ENCODE measurements around the gene ARMC9. TPM values are rescaled to one million over a fixed set of nuclear protein-coding genes. Genes with fewer than 3 reads are reported as not detected.
A peak's percentile ranks its signal among the peaks of the same experiment; 100 is the strongest.

ARMC9 gene
- total RNA-seq, 6 donors from 2014 or later, result 26.7 to 145 (median 61.0) TPM

DNA sequence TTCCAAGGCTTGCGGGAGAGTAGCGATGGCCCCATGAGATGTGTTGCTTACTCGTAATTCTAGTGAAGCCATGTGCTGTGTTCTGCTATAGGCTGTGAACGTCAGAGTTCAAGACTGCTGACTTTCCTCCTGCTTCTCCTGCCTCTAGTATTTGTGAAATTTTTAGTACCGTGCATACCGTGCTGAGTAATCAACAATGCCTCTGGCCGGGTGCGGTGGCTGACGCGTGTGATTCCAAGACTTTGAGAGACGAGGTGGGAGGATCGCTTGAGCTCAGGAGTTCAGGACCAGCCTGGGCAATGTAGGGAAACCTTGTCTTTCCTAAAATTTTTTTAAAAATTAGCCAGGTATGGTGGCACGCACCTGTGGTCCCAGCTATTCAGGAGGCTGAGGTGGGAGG lies 137.2 kb downstream of the ARMC9 start:
- no peak for TF ChIP-seq POLR2A (IDR thresholded peaks at IDR 0.05)
- TF ChIP-seq POLR2AphosphoS5 (IDR thresholded peaks at IDR 0.05), result no peak
- no peak for TF ChIP-seq EP300 (IDR thresholded peaks at IDR 0.05)
- TF ChIP-seq CTCF (IDR thresholded peaks at IDR 0.05), result no peak
- ATAC-seq (ENCODE audit: low FRiP score in 2 of 2) (no peak), DNase-seq (no peak)
- no peak overlapping the region for H3K4me3 ChIP-seq
- no peaks in the 10 kb centered on the region for H3K4me1 ChIP-seq
- H3K36me3 ChIP-seq, result peaks cover 0 to 11% (median 10%) of the 10 kb centered on the region in 4 donors
- peak overlapping the region in 1 of 4 donors; percentile 8 for H3K27ac ChIP-seq
- H3K9me3 ChIP-seq, result no peaks in the 10 kb centered on the region
- no peaks in the 10 kb centered on the region for H3K27me3 ChIP-seq
- 88 to 97% methylated on average over 13 of the region's 13 CpGs for WGBS, 2 donors

GRCh38 chr2:231336236-231336635 lies 137.8 kb downstream of the ARMC9 start:
- no peak overlapping the region for H3K4me3 ChIP-seq
- 88 to 92% methylated on average over 11 of the region's 11 CpGs for WGBS, 2 donors
- TF ChIP-seq POLR2AphosphoS5 (IDR thresholded peaks at IDR 0.05) (no peak), POLR2A (IDR thresholded peaks at IDR 0.05) (no peak), CTCF (IDR thresholded peaks at IDR 0.05) (no peak), EP300 (IDR thresholded peaks at IDR 0.05) (no peak)

GRCh38 chr2:231336700-231337099 lies 138.3 kb downstream of the ARMC9 start:
- 91 to 96% methylated on average over 5 of the region's 5 CpGs for WGBS, 2 donors
- H3K9me3 ChIP-seq, result no peaks in the 10 kb centered on the region
- no peaks in the 10 kb centered on the region for H3K4me1 ChIP-seq
- ATAC-seq (ENCODE audit: low FRiP score in 2 of 2) (peak in 1 of 2 donors; percentile 59), DNase-seq (no peak)
- H3K4me3 ChIP-seq, result no peak overlapping the region
- no peak overlapping the region for H3K27ac ChIP-seq
- no peaks in the 10 kb centered on the region for H3K27me3 ChIP-seq
- TF ChIP-seq EP300 (IDR thresholded peaks at IDR 0.05) (no peak), POLR2A (IDR thresholded peaks at IDR 0.05) (no peak), POLR2AphosphoS5 (IDR thresholded peaks at IDR 0.05) (no peak), CTCF (IDR thresholded peaks at IDR 0.05) (no peak)
- H3K36me3 ChIP-seq, result peaks cover 0 to 10% (median 9%) of the 10 kb centered on the region in 4 donors

More at GRCh38 chr2:231336236-231336635, 137.8 kb downstream of the ARMC9 start:
- DNase-seq (no peak), ATAC-seq (ENCODE audit: low FRiP score in 2 of 2) (no peak)
- no peaks in the 10 kb centered on the region for H3K9me3 ChIP-seq
- no peaks in the 10 kb centered on the region for H3K4me1 ChIP-seq
- H3K36me3 ChIP-seq, result peaks cover 0 to 11% (median 10%) of the 10 kb centered on the region in 4 donors
- H3K27me3 ChIP-seq, result no peaks in the 10 kb centered on the region
- H3K27ac ChIP-seq, result no peak overlapping the region

DNA sequence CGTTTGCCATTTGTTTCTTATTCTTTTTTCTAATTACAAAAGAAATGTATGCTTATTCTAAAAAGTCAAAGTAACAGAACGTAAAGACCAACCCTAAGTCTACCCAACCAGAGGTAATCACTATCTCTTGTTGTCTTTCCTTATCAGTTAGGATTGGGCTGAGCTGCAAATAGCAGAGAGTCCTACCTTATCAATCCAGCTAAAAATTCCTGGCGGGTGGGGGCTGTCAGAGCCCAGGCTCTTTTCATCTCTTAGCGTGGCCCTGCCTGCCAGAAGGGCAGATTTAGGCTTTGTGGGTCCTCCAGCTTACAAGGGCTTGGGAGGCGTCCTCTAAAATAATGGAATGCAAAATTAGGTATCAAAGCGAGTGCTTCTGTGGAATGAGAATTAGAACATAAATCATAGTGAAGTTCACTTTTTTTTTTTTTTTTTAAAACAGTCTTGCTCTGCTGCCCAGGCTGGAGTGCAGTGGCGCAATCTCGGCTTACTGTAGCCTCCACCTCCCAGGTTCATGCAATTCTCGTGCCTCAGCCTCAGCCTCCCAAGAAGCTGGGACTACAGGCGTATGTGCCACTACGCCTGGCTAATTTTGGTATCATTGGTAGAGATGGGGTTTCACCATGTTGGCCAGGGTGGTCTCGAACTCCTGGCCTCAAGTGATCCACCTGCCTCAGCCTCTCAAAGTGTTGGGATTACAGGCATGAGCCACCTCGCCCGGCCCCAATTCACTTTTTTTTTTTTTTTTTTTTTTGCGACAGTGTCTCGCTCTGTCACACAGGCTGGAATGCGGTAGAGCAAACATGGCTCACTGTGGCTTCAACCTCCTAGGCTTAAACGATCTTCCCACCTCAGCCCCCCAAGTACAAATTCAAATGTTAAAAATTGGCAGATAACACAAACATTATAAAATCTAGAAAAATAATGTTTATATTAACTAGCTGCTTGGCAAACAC lies 139.7 kb downstream of the ARMC9 start:
- WGBS, 2 donors, result 86 to 90% methylated on average over 18 of the region's 18 CpGs
- Histone ChIP-seq H3K4me1 (no peaks in the 10 kb centered on the region), H3K36me3 (peaks cover 0 to 5% (median 2%) of the 10 kb centered on the region in 4 donors), H3K27me3 (no peaks in the 10 kb centered on the region), H3K9me3 (no peaks in the 10 kb centered on the region), H3K4me3 (no peak overlapping the region), H3K27ac (no peak overlapping the region)
- ATAC-seq (ENCODE audit: low FRiP score in 2 of 2) (no peak), DNase-seq (no peak)
- TF ChIP-seq POLR2A (IDR thresholded peaks at IDR 0.05), result no peak
- TF ChIP-seq CTCF (IDR thresholded peaks at IDR 0.05), result no peak
- TF ChIP-seq EP300 (IDR thresholded peaks at IDR 0.05), result no peak
- TF ChIP-seq POLR2AphosphoS5 (IDR thresholded peaks at IDR 0.05), result no peak

Data from upper lobe of left lung (tissue), 6 donors.